IMR-90 (cell line): ENCODE measurements around the gene ATP6V0A4. TPM values are rescaled to one million over a fixed set of nuclear protein-coding genes. Genes with fewer than 3 reads are reported as not detected.
A peak's percentile ranks its signal among the peaks of the same experiment; 100 is the strongest.

Experiments
- ATAC-seq: fragments of 200-7000 bp; cut with Tn5 transposase; 2 replicates; pipeline ENCODE4 v1.9.1; 2020; ENCODE audit warnings: low read depth, mild to moderate bottlenecking, moderate library complexity
- BruUV-seq: library from RNA; stranded (reverse); fragments of 400-500 nt; replicated peaks from 2 replicates; lab custom pipeline; 2021; lab: Mats Ljungman, UMichigan
- CTCF ChIA-PET: fragments of 300-600 bp; formaldehyde crosslinking; extraction: SDS; loops from one replicate; lab custom pipeline; 2021; ENCODE audit warnings: antibody characterized with exemption; lab: Yijun Ruan, JAX
- POLR2A ChIA-PET: fragments of 300-600 bp; sonication (Branson Sonifier 250); formaldehyde crosslinking; loops from one replicate; lab custom pipeline; 2022; ENCODE audit warnings: antibody characterized with exemption; ENCODE audit not compliant: unreplicated experiment; lab: Charles Lee
- DNase-seq: peaks from one replicate; pipeline ENCODE4 v3.0.0; 2013
- H2AFZ ChIP-seq: replicated peaks from 2 replicates; pipeline ENCODE3; 2013; ENCODE audit warnings: low read length, mild to moderate bottlenecking; ENCODE audit not compliant: poor library complexity
- H2AK5ac ChIP-seq: 2 replicates; pipeline ENCODE4 v1.6.1; 2013; ENCODE audit warnings: low read depth, low read length, inconsistent platforms
- H2AK9ac ChIP-seq: replicated peaks from 2 replicates; pipeline ENCODE3; 2013; ENCODE audit warnings: mild to moderate bottlenecking, low read depth, low read length, moderate library complexity; ENCODE audit not compliant: poor library complexity
- H2BK120ac ChIP-seq: 2 replicates; pipeline ENCODE4 v1.6.1; 2013; ENCODE audit warnings: low read depth, low read length, inconsistent platforms
- H2BK15ac ChIP-seq: 3 replicates; pipeline ENCODE4 v1.6.1; 2013; ENCODE audit warnings: low read depth, low read length, inconsistent platforms
- H2BK20ac ChIP-seq: 2 replicates; pipeline ENCODE4 v1.6.1; 2013; ENCODE audit warnings: low read depth, mild to moderate bottlenecking, inconsistent platforms, low read length, moderate library complexity
- H2BK5ac ChIP-seq: 2 replicates; pipeline ENCODE4 v1.6.1; 2013; ENCODE audit warnings: mild to moderate bottlenecking, low read depth, low read length, inconsistent platforms; ENCODE audit not compliant: poor library complexity, severe bottlenecking
- H3K14ac ChIP-seq: replicated peaks from 2 replicates; pipeline ENCODE4 v1.6.1; 2013; ENCODE audit warnings: low read depth, low read length, inconsistent platforms
- H3K18ac ChIP-seq: 2 replicates; pipeline ENCODE4 v1.6.1; 2013; ENCODE audit warnings: low read depth, low read length, control low read depth
- H3K23ac ChIP-seq: 2 replicates; pipeline ENCODE4 v1.6.1; 2013; ENCODE audit warnings: low read depth, low read length, inconsistent platforms
- H3K27ac ChIP-seq: 2 replicates; pipeline ENCODE4 v1.5.1; 2013; ENCODE audit warnings: mild to moderate bottlenecking, control low read depth, low read length; ENCODE audit not compliant: insufficient read depth
- H3K27me3 ChIP-seq: 2 replicates; pipeline ENCODE4 v1.6.1; 2013; ENCODE audit warnings: low read length; ENCODE audit not compliant: control insufficient read depth, insufficient read depth
- H3K36me3 ChIP-seq: 2 replicates; pipeline ENCODE4 v1.6.1; 2013; ENCODE audit warnings: low read length, mixed read lengths; ENCODE audit not compliant: control insufficient read depth, insufficient read depth
- H3K4ac ChIP-seq: 2 replicates; pipeline ENCODE4 v1.6.1; 2013; ENCODE audit warnings: low read depth, low read length, inconsistent platforms
- H3K4me1 ChIP-seq: 2 replicates; pipeline ENCODE4 v1.6.1; 2013; ENCODE audit warnings: low read length, mixed read lengths; ENCODE audit not compliant: control insufficient read depth, insufficient read depth
- H3K4me2 ChIP-seq: 2 replicates; pipeline ENCODE4 v1.6.1; 2013; ENCODE audit warnings: low read depth, mild to moderate bottlenecking, control low read depth, low read length, moderate library complexity
- H3K4me3 ChIP-seq: 2 replicates; pipeline ENCODE4 v1.5.1; 2013; ENCODE audit warnings: low read depth, mild to moderate bottlenecking, control low read depth, low read length, moderate library complexity; ENCODE audit not compliant: insufficient read depth
- H3K56ac ChIP-seq: 2 replicates; pipeline ENCODE4 v1.6.1; 2013; ENCODE audit warnings: low read length, inconsistent platforms; ENCODE audit not compliant: insufficient read depth; ENCODE audit errors: extremely low read depth
- H3K79me1 ChIP-seq, 2 experiments: 2 replicates each; pipeline ENCODE4 v1.6.1; 2013; ENCODE audit warnings: low read length in 2 of 2, inconsistent platforms in 1 of 2, low read depth in 1 of 2
- H3K9ac ChIP-seq: 2 replicates; pipeline ENCODE4 v1.6.1; 2013; ENCODE audit warnings: low read depth, low read length, control low read depth
- H3K9me1 ChIP-seq: 2 replicates; pipeline ENCODE4 v1.6.1; 2013; ENCODE audit warnings: low read length, inconsistent platforms; ENCODE audit not compliant: insufficient read depth
- H3K9me3 ChIP-seq: 2 replicates; pipeline ENCODE4 v1.6.1; 2013; ENCODE audit warnings: low read length; ENCODE audit not compliant: control insufficient read depth, insufficient read depth
- H4K20me1 ChIP-seq: 2 replicates; pipeline ENCODE4 v1.6.1; 2013; ENCODE audit warnings: low read length, inconsistent platforms; ENCODE audit not compliant: insufficient read depth
- H4K5ac ChIP-seq: 2 replicates; pipeline ENCODE4 v1.6.1; 2013; ENCODE audit warnings: mild to moderate bottlenecking, low read depth, low read length, control low read depth
- H4K8ac ChIP-seq, 2 experiments: 2 replicates each; pipeline ENCODE4 v1.6.1; 2013; ENCODE audit warnings: low read depth in 2 of 2, low read length in 2 of 2, control low read depth in 1 of 2, inconsistent platforms in 1 of 2
- H4K91ac ChIP-seq: 2 replicates; pipeline ENCODE4 v1.6.1; 2013; ENCODE audit warnings: low read depth, low read length, inconsistent platforms; ENCODE audit not compliant: insufficient read depth
- BHLHE40 ChIP-seq: fragments of 150-350 bp; IDR thresholded peaks from 2 replicates; pipeline ENCODE4 v1.6.1; 2016; ENCODE audit warnings: mild to moderate bottlenecking, low read depth, low read length
- CEBPB ChIP-seq: IDR thresholded peaks from 2 replicates; pipeline ENCODE4 v1.6.1; 2012; ENCODE audit warnings: low read depth, low read length, improper control_type of control experiment
- CHD1 ChIP-seq: IDR thresholded peaks from 2 replicates; pipeline ENCODE4 v1.6.1; 2012; ENCODE audit warnings: low read depth, low read length, improper control_type of control experiment
- CTCF ChIP-seq: conservative IDR thresholded peaks from 2 replicates; pipeline ENCODE4 v1.5.1; 2012; ENCODE audit warnings: mild to moderate bottlenecking, low read depth, low read length, improper control_type of control experiment
- ELK1 ChIP-seq: fragments of 150-350 bp; IDR thresholded peaks from 2 replicates; pipeline ENCODE4 v1.6.1; 2016; ENCODE audit warnings: low read depth, mild to moderate bottlenecking, low read length, moderate library complexity, borderline replicate concordance
- FOS ChIP-seq: fragments of 150-350 bp; IDR thresholded peaks from 2 replicates; pipeline ENCODE4 v1.6.1; 2016; ENCODE audit warnings: low read depth, low read length
- MAFK ChIP-seq: IDR thresholded peaks from 2 replicates; pipeline ENCODE4 v1.6.1; 2012; ENCODE audit warnings: low read depth, low read length, improper control_type of control experiment
- MAZ ChIP-seq: IDR thresholded peaks from 2 replicates; pipeline ENCODE4 v1.6.1; 2012; ENCODE audit warnings: low read depth, mild to moderate bottlenecking, low read length, improper control_type of control experiment, moderate library complexity, borderline replicate concordance
- MXI1 ChIP-seq: IDR thresholded peaks from 2 replicates; pipeline ENCODE4 v1.6.1; 2012; ENCODE audit warnings: low read depth, mild to moderate bottlenecking, low read length, moderate library complexity, borderline replicate concordance
- NFE2L2 ChIP-seq: fragments of 150-350 bp; IDR thresholded peaks from 2 replicates; pipeline ENCODE4 v1.6.1; 2016; ENCODE audit warnings: low read depth, mild to moderate bottlenecking, low read length
- POLR2A ChIP-seq: IDR thresholded peaks from 2 replicates; pipeline ENCODE4 v1.6.1; 2012; ENCODE audit warnings: mild to moderate bottlenecking, low read depth, low read length
- RAD21 ChIP-seq: IDR thresholded peaks from 2 replicates; pipeline ENCODE4 v1.6.1; 2012; ENCODE audit warnings: low read length, improper control_type of control experiment
- RCOR1 ChIP-seq: IDR thresholded peaks from 2 replicates; pipeline ENCODE4 v1.6.1; 2012; ENCODE audit warnings: mild to moderate bottlenecking, low read length, improper control_type of control experiment; ENCODE audit not compliant: insufficient replicate concordance
- RFX5 ChIP-seq: IDR thresholded peaks from 2 replicates; pipeline ENCODE4 v1.8.0; 2012; ENCODE audit warnings: low read depth, mild to moderate bottlenecking, low read length, moderate library complexity
- SMC3 ChIP-seq: fragments of 150-350 bp; IDR thresholded peaks from 2 replicates; pipeline ENCODE4 v1.6.1; 2016; ENCODE audit warnings: low read depth, mild to moderate bottlenecking, antibody characterized with exemption, low read length, moderate library complexity
- WGBS, 2 experiments: methylation state at CpG; one replicate each; pipeline versions ENCODE4 v1.1.5 to v1.1.7; 2013; ENCODE audit warnings: missing lambda C conversion rate in 2 of 2; ENCODE audit not compliant: insufficient read length in 1 of 2; ENCODE audit errors: extremely low coverage in 2 of 2; 5-methylcytosine and 5-hydroxymethylcytosine counted together
- dilution Hi-C: fragments of 300-500 bp; cut with HindIII; formaldehyde crosslinking; loops from one replicate; pipeline ENCODE4 v1.14.3; 2018; ENCODE audit warnings: low sequenced_read_pairs; ENCODE audit not compliant: unreplicated experiment
- in situ Hi-C: fragments of 300-500 bp; cut with MboI; formaldehyde crosslinking; loops from 3 replicates; pipeline ENCODE4 v1.14.3; 2019; ENCODE audit warnings: low sequenced_read_pairs, inconsistent platforms, mixed read lengths
- intact Hi-C: fragments of 100-400 bp; cut with micrococcal nuclease; formaldehyde crosslinking; loops from 2 replicates; pipeline ENCODE4 v1.10.0; 2022
- polyA plus RNA-seq, 3 experiments: library from polyadenylated mRNA; depleted of rRNA; stranded (reverse); fragments of >200 nt; gene quantifications; 2 replicates each; pipeline ENCODE4 v1.2.3, GENCODE V29; 2012; ENCODE audit warnings: low replicate concordance in 1 of 3
- total RNA-seq: library from RNA; depleted of rRNA; stranded (reverse); fragments of >200 nt; gene quantifications from 2 replicates; pipeline ENCODE4 v1.2.3, GENCODE V29; 2012
- TF ChIP-seq, protein P1 (sequence below): fragments of 150-350 bp; IDR thresholded peaks from 2 replicates; pipeline ENCODE4 v1.6.1; 2017; ENCODE audit warnings: mild to moderate bottlenecking, antibody characterized with exemption, low read length, low read depth

The ATP6V0A4 gene
- total and polyA plus RNA-seq, 2 of the 4 experiments (the other 2 are of a cell fraction): 0.05 to 0.18 TPM

DNA sequence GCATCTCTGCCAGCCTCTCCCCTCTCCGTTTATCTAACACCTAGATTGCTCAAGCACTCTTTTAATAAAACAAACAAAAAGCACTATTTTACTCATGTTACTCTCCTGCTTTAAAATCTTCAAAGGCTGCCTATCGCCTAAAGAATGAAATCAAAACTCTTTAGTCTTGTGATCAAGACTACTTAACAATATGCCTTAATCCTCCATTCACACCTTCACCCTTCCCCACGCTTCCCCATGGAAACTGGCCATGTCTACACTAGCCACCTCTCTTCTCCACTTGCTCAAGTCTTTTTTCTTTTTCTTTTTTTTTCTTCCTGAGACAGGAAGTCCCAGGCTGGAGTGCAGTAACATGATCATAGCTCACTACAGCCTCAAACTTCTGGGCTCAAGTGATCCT lies 48.0 kb downstream of the ATP6V0A4 start:
- H3K4me3 ChIP-seq: no peak overlapping the region
- ChIA-PET POLR2A (no interaction called here), CTCF (interaction anchor here (0.6 to 1.1 kb wide), 2 partner anchors 330 to 813 kb away, joined by 3 to 4 read pairs; no protein-coding TSS in a partner anchor)
- no peak overlapping the region for H4K91ac ChIP-seq
- no peak overlapping the region for H3K14ac ChIP-seq
- H2BK5ac ChIP-seq: no peak overlapping the region
- no peak overlapping the region for H2BK15ac ChIP-seq
- H4K20me1 ChIP-seq: no peaks in the 10 kb centered on the region
- DNase-seq: no peak
- H3K36me3 ChIP-seq: no peaks in the 10 kb centered on the region
- intact Hi-C loops: no loop called here
- WGBS, 2 experiments: 31% methylated on average over 3 of the region's 3 CpGs; no CpG with 5 or more reads in 1 of the 2 experiments
- no peak overlapping the region for H3K27ac ChIP-seq
- no peak overlapping the region for H2AFZ ChIP-seq
- no peak for TF ChIP-seq ELK1
- TF ChIP-seq, protein P1, sequence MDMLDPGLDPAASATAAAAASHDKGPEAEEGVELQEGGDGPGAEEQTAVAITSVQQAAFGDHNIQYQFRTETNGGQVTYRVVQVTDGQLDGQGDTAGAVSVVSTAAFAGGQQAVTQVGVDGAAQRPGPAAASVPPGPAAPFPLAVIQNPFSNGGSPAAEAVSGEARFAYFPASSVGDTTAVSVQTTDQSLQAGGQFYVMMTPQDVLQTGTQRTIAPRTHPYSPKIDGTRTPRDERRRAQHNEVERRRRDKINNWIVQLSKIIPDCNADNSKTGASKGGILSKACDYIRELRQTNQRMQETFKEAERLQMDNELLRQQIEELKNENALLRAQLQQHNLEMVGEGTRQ: no peak
- no peak for TF ChIP-seq CEBPB
- no peak for TF ChIP-seq RCOR1
- no peak for TF ChIP-seq MXI1
- TF ChIP-seq MAZ: no peak
- no peak for TF ChIP-seq FOS
- no peak for TF ChIP-seq RAD21
- no peak for TF ChIP-seq SMC3
- TF ChIP-seq RFX5: no peak
- no peak for TF ChIP-seq BHLHE40
- TF ChIP-seq CHD1: no peak
- TF ChIP-seq POLR2A: no peak
- no peak for TF ChIP-seq NFE2L2
- TF ChIP-seq MAFK: no peak
- TF ChIP-seq CTCF: no peak
- no peak overlapping the region for H3K56ac ChIP-seq
- H2AK5ac ChIP-seq: no peak overlapping the region
- dilution Hi-C loops: no loop called here
- H3K9me3 ChIP-seq: no peaks in the 10 kb centered on the region
- no TSS peak for BruUV-seq
- H3K18ac ChIP-seq: no peak overlapping the region
- H4K8ac ChIP-seq: no peak overlapping the region
- H3K4me2 ChIP-seq: 0 out of 2 replicates have a peak overlapping the region, but pooled peaks have one; percentile 45
- in situ Hi-C loops: loop anchor here (25.0 kb wide), 1 partner anchor 1138 kb away; no protein-coding TSS in a partner anchor
- no peak overlapping the region for H3K9ac ChIP-seq
- peaks cover 7% of the 10 kb centered on the region for H3K27me3 ChIP-seq
- ATAC-seq: no peak
- no peaks in the 10 kb centered on the region for H3K79me1 ChIP-seq
- no peaks in the 10 kb centered on the region for H3K9me1 ChIP-seq
- H3K4ac ChIP-seq: no peak overlapping the region
- H4K5ac ChIP-seq: no peak overlapping the region
- H3K23ac ChIP-seq: no peak overlapping the region
- no peak overlapping the region for H2AK9ac ChIP-seq
- H3K4me1 ChIP-seq: no peaks in the 10 kb centered on the region
- H2BK20ac ChIP-seq: no peak overlapping the region
- no peak overlapping the region for H2BK120ac ChIP-seq
